Erythroblast (primary cell): ENCODE measurements around the gene SCTR.

Experiments
- DNase-seq, 2 experiments: peaks; one replicate each; lab custom pipeline; 2025; lab: John Stamatoyannopoulos, UW
- GATA1 ChIP-seq: IDR thresholded peaks from 2 replicates; pipeline ENCODE4 v1.6.1; 2011; ENCODE audit warnings: low read depth, mild to moderate bottlenecking, control low read depth, low read length, moderate library complexity
- POLR2A ChIP-seq: IDR thresholded peaks from 2 replicates; pipeline ENCODE4 v1.6.1; 2011; ENCODE audit warnings: mild to moderate bottlenecking, low read length

The SCTR gene

DNA sequence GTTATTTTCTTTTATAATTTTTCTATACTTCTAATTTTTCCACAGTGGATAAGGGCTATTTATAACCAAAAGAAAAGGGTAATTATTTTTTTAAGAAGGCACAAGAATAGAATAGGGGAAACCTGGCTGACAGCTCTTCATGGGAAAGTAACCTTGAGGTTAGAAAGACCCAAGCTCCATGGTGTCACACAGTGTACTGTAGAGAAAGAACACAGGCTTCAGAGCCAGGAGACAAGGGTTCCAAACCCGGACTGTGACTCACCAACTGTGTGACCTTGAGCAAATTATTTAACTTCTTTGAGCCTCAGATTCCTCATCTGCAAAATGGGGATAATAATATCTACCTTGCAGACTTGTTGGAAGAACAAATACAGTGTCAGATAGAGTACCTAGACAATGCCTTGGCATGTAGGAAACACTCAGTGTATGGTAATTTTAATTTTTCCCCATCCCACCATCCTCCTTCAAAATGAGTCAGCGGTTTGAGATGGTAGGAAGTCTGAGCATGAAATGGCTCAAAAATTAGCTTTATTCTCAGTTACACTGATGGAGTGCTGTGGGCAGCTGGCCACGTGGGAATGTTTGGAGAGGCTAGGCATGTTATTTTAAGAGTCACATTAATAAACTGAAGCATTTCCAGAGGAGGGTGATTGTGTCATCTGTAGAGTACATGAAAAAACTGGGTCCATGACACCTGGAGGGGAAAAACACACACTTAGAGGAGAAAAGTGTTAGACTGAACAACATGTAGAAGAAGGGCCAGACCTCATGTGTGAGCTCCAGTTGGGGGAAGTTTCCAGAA, 55.9 kb downstream of the SCTR start:
- DNase-seq: no peak
- TF ChIP-seq GATA1: no peak
- no peak for TF ChIP-seq POLR2A

DNA sequence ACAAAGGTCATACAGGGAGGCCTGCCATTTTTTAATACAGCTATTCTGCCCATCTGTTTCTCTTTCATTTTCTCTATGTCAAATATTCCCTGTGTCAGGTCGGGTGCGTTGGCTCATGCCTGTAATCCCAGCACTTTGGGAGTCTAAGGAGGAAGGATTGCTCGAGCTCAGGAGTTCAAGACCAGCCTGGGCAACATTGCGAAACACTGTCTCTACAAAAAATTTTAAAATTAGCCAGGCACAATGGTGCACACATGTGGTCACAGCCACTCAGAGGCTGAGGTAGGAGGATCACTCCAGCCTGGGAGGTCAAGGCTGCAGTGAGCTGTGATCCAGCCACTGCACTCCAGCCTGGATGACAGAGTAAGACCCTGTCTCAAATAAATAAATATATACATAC, 57.9 kb downstream of the SCTR start:
- TF ChIP-seq POLR2A: no peak
- TF ChIP-seq GATA1: no peak
- no peak for DNase-seq

GRCh38 chr2:119465687-119466086, 58.6 kb downstream of the SCTR start:
- no peak for DNase-seq
- TF ChIP-seq GATA1 (no peak), POLR2A (no peak)

GRCh38 chr2:119464981-119465380, 59.3 kb downstream of the SCTR start:
- DNase-seq: no peak
- TF ChIP-seq POLR2A (no peak), GATA1 (no peak)

GRCh38 chr2:119463990-119464389, 60.3 kb downstream of the SCTR start:
- no peak for TF ChIP-seq GATA1
- no peak for DNase-seq

GRCh38 chr2:119463136-119463535, 61.1 kb downstream of the SCTR start:
- TF ChIP-seq POLR2A (no peak), GATA1 (no peak)
- DNase-seq: no peak

- TF ChIP-seq GATA1 (no peak), POLR2A (no peak)
- DNase-seq: no peak
Observed at GRCh38 chr2:119462574-119462973, 61.7 kb downstream of the SCTR start.

DNA sequence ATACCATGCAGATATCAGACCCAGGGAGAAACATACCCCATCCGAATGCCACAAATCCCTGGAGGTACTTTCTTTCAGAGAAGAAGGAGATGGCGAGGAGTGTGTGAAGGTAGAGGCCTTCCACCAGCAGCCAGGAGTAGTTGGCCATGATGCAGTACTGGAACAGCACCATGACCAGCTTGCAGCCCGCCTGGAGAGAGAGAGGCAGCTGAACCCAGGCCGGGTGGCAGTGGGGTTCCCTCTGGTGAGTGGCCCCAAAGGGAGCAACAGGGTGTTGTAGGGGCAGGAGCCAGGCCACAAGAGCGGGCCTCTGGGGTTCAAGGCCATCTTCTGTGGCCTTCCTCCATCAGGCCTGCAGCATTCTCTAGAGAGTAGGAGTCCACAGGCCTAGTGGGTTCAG, 62.5 kb downstream of the SCTR start:
- TF ChIP-seq POLR2A: no peak
- no peak for TF ChIP-seq GATA1
- no peak for DNase-seq

- TF ChIP-seq POLR2A (no peak), GATA1 (no peak)
Observed at GRCh38 chr2:119460076-119460475, 64.2 kb downstream of the SCTR start.

DNA sequence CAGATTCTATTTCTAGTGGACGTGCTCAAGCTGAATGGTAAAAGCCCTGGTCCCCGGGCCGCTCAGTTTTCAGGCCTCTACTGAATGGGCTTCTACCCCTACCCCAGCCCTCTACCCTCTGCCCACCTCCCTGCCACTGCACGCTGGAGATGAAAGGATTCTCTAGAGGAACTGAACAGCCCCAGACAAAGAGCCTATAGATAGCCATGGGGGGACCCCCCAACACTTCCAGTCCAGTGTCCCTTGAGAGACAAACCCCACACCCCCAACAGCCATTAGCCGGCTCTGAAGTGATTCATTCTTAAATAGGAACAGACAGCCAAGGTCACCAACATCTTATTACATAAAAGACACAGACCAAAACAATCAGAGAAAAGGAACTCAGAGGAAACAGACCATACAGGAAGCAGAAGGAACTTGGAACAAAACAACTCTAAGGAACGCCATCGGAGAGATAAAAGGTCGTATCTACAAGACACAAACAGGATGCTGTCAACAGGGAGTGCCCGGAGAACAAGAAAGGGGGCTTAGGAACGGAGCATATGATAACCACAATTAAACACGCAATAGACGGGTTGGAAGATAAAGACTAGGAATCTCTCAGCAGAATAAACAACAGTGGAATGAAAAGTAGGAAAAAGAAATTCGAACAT, 69.1 kb downstream of the SCTR start:
- no peak for DNase-seq
- no peak for TF ChIP-seq GATA1
- TF ChIP-seq POLR2A: no peak

More at GRCh38 chr2:119460076-119460475, 64.2 kb downstream of the SCTR start:
- DNase-seq: no peak

GRCh38 chr2:119453972-119454593, 70.2 kb downstream of the SCTR start:
- DNase-seq: no peak
- TF ChIP-seq GATA1: no peak
- TF ChIP-seq POLR2A: no peak

- TF ChIP-seq GATA1: no peak
- TF ChIP-seq POLR2A: no peak
- no peak for DNase-seq
Observed at GRCh38 chr2:119451336-119452050, 72.8 kb downstream of the SCTR start.

DNA sequence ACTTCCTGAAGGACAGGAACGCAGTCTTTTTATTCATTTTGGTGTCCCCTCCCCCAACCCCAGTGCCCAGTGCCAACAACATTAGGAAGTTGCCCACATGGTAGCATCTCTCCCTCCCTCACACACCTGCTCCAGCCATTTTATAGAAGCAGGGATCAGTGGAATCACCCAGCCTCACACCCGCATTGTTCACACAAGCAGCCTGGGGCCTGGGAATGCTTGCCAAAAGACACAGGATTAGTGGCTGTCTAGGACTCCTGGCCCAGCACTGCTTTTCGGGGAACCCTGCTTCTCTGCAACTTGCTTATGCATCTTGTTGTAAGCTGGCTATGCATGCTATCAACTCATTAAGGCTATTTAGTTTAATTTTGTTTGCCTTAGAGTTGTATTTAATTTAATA, 74.8 kb downstream of the SCTR start:
- DNase-seq: no peak
- TF ChIP-seq GATA1: no peak
- no peak for TF ChIP-seq POLR2A

DNA sequence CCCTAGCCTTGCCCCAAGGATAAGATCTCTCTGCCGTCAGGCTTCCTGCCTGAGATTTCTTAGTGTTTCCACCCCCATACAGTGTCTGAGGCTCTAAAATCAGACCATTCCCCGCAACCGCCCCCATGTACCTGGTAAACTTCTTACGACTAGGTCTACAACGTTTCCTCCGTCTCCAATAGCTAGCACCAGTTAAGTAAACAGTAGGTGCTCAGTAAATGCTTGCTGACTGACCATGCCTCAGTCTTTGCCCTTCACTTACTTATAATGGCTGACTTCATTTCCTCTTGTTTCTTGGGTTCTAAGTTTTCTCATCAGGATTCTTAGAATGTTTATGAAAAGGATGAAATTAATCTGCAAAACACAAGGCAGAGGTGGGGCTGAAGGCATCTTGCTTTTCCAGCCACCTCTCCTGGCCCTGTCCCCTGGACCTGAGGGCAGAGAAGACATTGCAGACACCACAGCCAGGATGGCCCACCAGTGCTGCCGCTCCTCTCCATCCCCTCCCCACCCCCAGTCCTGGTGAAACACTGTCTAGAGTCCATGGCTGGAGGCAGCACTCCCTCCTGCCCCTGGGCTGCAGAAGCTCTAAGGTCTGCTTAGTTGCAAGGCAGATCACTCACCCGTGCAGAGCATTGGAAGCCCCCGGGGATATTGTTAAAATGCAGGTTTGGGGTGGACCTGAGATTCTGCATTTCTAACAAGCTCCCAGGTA, 75.7 kb downstream of the SCTR start:
- no peak for DNase-seq
- no peak for TF ChIP-seq GATA1
- no peak for TF ChIP-seq POLR2A
